Epithelial cell of proximal tubule (primary cell): ENCODE results near the gene UBASH3A. TPM values are rescaled to one million over a fixed set of nuclear protein-coding genes. Genes with fewer than 3 reads are reported as not detected.

ENCODE experiments used
- DNase-seq: peaks from one replicate; pipeline ENCODE4 v3.0.0-alpha.2; 2011; ENCODE audit warnings: low read depth
- H3K4me3 ChIP-seq: 2 replicates; pipeline ENCODE4 v1.5.1; 2011; ENCODE audit warnings: low read depth, mild to moderate bottlenecking, low read length
- total RNA-seq: library from RNA; depleted of rRNA; stranded (reverse); fragments of >200 nt; gene quantifications from 2 replicates; pipeline ENCODE4 v1.2.3, GENCODE V29; 2015
- TF ChIP-seq, protein P1 (sequence below): conservative IDR thresholded peaks from 2 replicates; pipeline ENCODE4 v1.5.1; 2012; ENCODE audit warnings: low read depth, mild to moderate bottlenecking, low read length

The UBASH3A gene
- total RNA-seq, 1 donor from 2014 or later, result not detected

DNA sequence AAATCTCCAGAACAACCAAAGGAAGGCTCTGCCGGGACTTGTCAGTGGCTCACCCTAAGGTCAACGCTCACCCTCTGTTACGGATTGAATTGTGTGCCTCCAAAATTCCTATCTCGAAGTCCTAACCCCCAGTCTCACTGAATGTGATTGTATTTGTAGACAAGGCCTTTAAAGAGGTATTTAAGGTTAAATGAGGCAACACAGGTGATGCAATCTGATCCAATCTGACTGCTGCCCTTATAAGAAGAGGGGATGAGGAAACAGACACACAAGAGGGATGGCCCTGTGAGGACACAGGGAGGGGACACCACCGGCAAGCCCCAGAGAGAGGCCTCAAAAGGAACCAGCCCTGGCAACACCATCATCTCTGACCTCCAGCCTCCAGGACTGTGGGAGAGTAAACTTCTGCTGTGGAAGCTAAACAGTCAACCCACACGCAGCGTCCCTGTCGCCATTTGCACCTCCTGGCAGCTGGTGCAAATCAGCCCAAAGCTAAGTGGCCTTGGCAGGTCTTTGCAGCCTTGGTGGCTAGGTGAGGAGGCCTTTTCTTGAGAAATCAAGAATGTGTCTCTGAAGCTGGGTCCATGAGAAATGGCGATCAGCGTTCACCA is 24.2 kb downstream of the UBASH3A start:
- DNase-seq, result no peak
- TF ChIP-seq, protein P1, sequence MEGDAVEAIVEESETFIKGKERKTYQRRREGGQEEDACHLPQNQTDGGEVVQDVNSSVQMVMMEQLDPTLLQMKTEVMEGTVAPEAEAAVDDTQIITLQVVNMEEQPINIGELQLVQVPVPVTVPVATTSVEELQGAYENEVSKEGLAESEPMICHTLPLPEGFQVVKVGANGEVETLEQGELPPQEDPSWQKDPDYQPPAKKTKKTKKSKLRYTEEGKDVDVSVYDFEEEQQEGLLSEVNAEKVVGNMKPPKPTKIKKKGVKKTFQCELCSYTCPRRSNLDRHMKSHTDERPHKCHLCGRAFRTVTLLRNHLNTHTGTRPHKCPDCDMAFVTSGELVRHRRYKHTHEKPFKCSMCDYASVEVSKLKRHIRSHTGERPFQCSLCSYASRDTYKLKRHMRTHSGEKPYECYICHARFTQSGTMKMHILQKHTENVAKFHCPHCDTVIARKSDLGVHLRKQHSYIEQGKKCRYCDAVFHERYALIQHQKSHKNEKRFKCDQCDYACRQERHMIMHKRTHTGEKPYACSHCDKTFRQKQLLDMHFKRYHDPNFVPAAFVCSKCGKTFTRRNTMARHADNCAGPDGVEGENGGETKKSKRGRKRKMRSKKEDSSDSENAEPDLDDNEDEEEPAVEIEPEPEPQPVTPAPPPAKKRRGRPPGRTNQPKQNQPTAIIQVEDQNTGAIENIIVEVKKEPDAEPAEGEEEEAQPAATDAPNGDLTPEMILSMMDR, result no peak
- no peak overlapping the region for H3K4me3 ChIP-seq

DNA sequence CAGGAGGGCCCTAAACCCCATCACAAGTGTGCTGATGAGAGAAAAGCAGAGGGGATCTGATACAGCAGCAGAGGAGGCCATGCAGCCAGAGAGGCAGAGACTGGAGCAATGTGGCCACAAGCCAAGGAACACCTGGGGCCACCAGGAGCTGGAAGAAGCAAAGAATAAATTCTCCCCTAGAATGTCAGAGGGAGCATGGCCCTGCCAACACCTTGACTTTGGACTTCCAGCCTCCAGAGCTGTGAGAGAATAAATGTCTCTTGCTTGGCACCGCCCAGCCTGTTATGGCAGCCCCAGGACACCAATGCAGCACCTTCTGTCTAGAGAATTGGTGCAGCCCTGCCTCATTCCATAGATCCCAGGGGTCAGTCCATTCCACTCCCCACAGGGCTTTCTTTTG is 25.3 kb downstream of the UBASH3A start:
- TF ChIP-seq, protein P1, result no peak
- no peak overlapping the region for H3K4me3 ChIP-seq
- no peak for DNase-seq

DNA sequence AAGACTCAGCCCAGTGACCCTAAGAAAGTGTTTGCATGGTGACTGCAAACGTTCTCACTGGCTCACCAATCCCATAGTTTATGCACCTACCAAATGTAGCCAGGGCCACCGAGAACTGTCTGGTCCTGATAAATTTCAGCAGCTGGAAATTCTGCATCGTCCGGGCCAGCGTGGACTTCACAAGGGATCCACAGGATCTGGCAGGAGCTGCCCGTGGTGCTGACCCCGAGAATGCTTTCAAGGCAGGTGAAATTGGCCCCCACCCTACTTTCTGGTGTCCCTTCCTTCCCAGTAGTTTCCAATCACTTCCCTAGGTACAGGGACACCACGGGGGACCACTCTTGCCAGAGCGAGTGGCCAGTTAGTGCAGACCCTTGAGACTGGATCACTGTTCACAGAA is 26.2 kb downstream of the UBASH3A start:
- no peak for DNase-seq
- H3K4me3 ChIP-seq, result no peak overlapping the region
- TF ChIP-seq, protein P1, result no peak

DNA sequence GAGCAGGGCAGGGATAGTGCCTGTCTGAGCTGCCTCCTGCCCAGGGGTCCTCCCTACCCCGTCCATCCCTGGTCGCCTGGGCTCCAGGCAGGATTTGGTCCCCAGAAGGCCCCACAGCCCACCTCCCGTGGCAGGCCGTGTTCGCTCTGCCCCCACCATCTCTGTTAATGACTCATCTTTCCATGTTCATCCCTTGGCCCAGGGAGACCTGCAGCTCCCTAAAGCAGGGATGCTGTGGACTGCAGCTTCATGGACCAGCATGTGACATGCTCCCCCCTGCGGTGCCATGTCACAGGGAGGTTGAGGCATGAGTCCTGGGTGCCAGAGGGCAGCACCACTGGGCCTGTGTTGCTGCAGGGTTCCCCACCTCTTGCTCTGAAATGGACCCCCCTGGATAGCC is 26.8 kb downstream of the UBASH3A start:
- H3K4me3 ChIP-seq, result no peak overlapping the region
- no peak for DNase-seq
- TF ChIP-seq, protein P1, result no peak

DNA sequence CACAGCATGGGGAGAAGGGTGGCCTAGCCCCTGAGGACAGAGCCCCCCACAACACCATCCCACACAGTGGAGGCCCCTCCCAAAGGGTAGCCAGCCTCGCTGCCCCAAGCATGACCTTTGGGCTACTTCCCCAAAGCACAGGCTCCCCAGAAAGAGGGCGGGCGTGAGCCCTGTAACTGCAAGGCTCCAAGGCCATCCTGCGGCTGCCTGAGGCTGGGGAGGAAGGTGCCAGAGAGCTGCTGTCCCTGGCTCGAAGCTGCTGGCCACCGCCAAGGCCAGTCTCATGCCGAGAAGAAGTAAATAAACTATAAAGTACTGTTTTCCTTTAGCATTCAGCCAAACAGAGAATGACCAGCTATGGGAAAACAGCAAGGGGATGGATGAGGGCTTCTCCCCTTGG is 27.5 kb downstream of the UBASH3A start:
- TF ChIP-seq, protein P1, result no peak
- no peak for DNase-seq
- H3K4me3 ChIP-seq, result no peak overlapping the region

DNA sequence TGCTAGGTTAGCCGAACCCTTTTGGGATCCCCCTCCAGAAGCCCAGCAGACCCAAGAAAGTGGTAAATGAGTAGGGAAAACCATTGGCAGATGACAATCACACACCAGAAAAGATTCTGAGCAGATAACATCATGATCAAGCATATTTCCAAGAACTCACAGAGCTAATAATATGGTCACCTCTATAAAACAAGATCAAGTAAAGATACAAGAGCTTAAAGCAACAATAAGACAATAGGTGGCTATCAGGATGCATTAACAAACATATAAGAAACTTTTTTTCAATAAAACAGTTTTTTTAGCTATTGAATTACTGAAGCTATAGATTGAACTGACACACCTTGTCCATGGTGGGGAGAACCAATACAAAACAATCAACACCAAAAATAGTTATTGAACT is 29.0 kb downstream of the UBASH3A start:
- TF ChIP-seq, protein P1, result no peak
- DNase-seq, result no peak
- H3K4me3 ChIP-seq, result no peak overlapping the region

DNA sequence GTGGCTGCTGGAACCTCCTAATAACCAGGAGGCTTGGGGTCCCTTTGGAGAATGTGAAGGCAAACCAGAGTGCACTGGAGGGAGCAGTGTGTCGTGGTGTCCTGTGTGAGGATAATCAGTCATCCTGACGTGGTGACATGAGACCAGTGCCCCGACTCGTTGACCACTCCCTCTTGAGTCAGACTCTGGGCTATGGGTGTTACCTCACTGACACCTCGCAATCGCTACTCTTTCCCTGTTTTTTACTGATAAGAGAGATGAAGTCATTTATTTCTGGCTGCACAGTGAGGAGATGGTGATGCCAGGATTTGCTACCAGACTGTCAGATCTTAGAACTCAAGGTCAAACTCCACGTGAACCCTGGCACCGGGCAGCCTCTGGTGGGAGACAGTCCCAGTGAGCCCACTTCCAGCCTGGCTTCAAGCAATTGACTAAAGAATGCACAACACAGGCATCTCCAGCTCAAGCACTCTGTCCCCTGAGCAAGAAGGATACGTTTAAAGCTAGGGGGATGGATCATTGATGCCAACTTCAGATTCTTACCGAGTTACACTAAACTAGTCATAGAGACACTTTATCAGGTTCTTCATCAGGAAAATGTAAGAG is 30.3 kb downstream of the UBASH3A start:
- TF ChIP-seq, protein P1, result no peak
- DNase-seq, result no peak
- H3K4me3 ChIP-seq, result no peak overlapping the region
